B cell (primary cell): ENCODE data around the gene PTTG2. TPM values are rescaled to one million over a fixed set of nuclear protein-coding genes. Genes with fewer than 3 reads are reported as not detected.

Source experiments
- ATAC-seq: fragments of 200-7000 bp; cut with Tn5 transposase; one replicate; pipeline ENCODE4 v1.10.0; 2021; ENCODE audit warnings: low read depth, mild to moderate bottlenecking, moderate number of reproducible peaks, moderate library complexity
- CTCF ChIA-PET: fragments of 350-600 bp; sonication (Branson Sonifier 250); formaldehyde crosslinking; loops from one replicate; lab custom pipeline; 2021; ENCODE audit warnings: antibody characterized with exemption, inconsistent platforms; lab: Charles Lee
- POLR2A ChIA-PET: fragments of 350-600 bp; sonication (Branson Sonifier 250); formaldehyde crosslinking; loops from one replicate; lab custom pipeline; 2021; ENCODE audit warnings: antibody characterized with exemption; lab: Charles Lee
- DNase-seq: peaks from one replicate; pipeline ENCODE4 v3.0.0; 2013
- H2AFZ ChIP-seq: 2 replicates; pipeline ENCODE4 v1.6.1; 2012; ENCODE audit warnings: mild to moderate bottlenecking, low read depth, low read length; ENCODE audit not compliant: insufficient read depth, poor library complexity, severe bottlenecking
- H3K27ac ChIP-seq, 2 donors: 1 replicate in 1 of 2; 2 replicates in 1 of 2; pipeline ENCODE4 v1.5.1; 2012 to 2013; ENCODE audit warnings: low read length in 2 of 2, mild to moderate bottlenecking in 2 of 2, moderate library complexity in 1 of 2
- H3K27me3 ChIP-seq, 4 experiments: fragments of 200-600 bp in 1 of 4; sonication (generic) in 1 of 4; replicated peaks in 1 of 4; 1 replicate in 2 of 4; 2 replicates in 2 of 4; pipeline versions ENCODE4 v1.6.1 to v1.7.0; 2013 to 2016; ENCODE audit warnings: low read length in 3 of 4, mild to moderate bottlenecking in 2 of 4, mixed read lengths in 1 of 4, moderate library complexity in 1 of 4; ENCODE audit not compliant: insufficient read depth in 4 of 4, control insufficient read depth in 3 of 4; ENCODE audit errors: control extremely low read depth in 1 of 4
- H3K36me3 ChIP-seq, 2 experiments: replicated peaks in 1 of 2; 1 replicate in 1 of 2; 2 replicates in 1 of 2; pipeline versions ENCODE4 v1.6.1 to v1.7.1; 2013; ENCODE audit warnings: low read length in 1 of 2; ENCODE audit not compliant: insufficient read depth in 2 of 2, control insufficient read depth in 1 of 2; ENCODE audit errors: control extremely low read depth in 1 of 2, extremely low read depth in 1 of 2
- H3K4me1 ChIP-seq, 2 donors: fragments of 200-600 bp in 1 of 2; sonication (generic) in 1 of 2; 1 replicate in 1 of 2; 2 replicates in 1 of 2; pipeline versions ENCODE4 v1.5.1 to v1.6.1; 2013 to 2017; ENCODE audit warnings: low read length in 2 of 2; ENCODE audit not compliant: control insufficient read depth in 2 of 2, insufficient read depth in 2 of 2
- H3K4me2 ChIP-seq: replicated peaks from 2 replicates; pipeline ENCODE3; 2012; ENCODE audit warnings: mild to moderate bottlenecking, low read depth, low read length; ENCODE audit not compliant: poor library complexity, severe bottlenecking
- H3K4me3 ChIP-seq, 5 experiments: fragments of 200-600 bp in 1 of 5; sonication (generic) in 1 of 5; 1 replicate in 3 of 5; 2 replicates in 2 of 5; pipeline versions ENCODE4 v1.5.1 to v1.7.0; 2011 to 2016; ENCODE audit warnings: low read length in 4 of 5, mild to moderate bottlenecking in 4 of 5, low read depth in 2 of 5, control low read depth in 1 of 5, moderate library complexity in 1 of 5; ENCODE audit not compliant: insufficient read depth in 1 of 5; ENCODE audit errors: control extremely low read depth in 1 of 5, extremely low read depth in 1 of 5
- H3K79me2 ChIP-seq: fragments of 200-600 bp; sonication (generic); one replicate; pipeline ENCODE4 v1.6.0; 2016; ENCODE audit warnings: low read length; ENCODE audit not compliant: control insufficient read depth, insufficient read depth
- H3K9ac ChIP-seq: fragments of 200-600 bp; sonication (generic); 2 replicates; pipeline ENCODE4 v1.6.1; 2017; ENCODE audit warnings: mild to moderate bottlenecking, low read length, moderate library complexity
- H3K9me3 ChIP-seq, 3 donors: one replicate each; pipeline versions ENCODE4 v1.6.1 to v1.7.1; 2013; ENCODE audit warnings: low read length in 2 of 3; ENCODE audit not compliant: control insufficient read depth in 2 of 3, insufficient read depth in 1 of 3; ENCODE audit errors: control extremely low read depth in 1 of 3
- H4K20me1 ChIP-seq: 2 replicates; pipeline ENCODE4 v1.6.0; 2012; ENCODE audit warnings: mild to moderate bottlenecking, low read length; ENCODE audit not compliant: insufficient read depth, control insufficient read depth, poor library complexity, severe bottlenecking
- H3K27ac Mint-ChIP-seq: one replicate; pipeline ENCODE4 v1.8.0; 2021; ENCODE audit warnings: mixed read lengths
- H3K27me3 Mint-ChIP-seq: one replicate; pipeline ENCODE4 v1.8.0; 2021; ENCODE audit warnings: mixed read lengths
- H3K4me1 Mint-ChIP-seq: one replicate; pipeline ENCODE4 v1.8.0; 2021; ENCODE audit warnings: mixed read lengths
- H3K4me3 Mint-ChIP-seq: one replicate; pipeline ENCODE4 v1.8.0; 2021; ENCODE audit warnings: mixed read lengths
- H3K9me3 Mint-ChIP-seq: one replicate; pipeline ENCODE4 v1.8.0; 2022; ENCODE audit warnings: mixed read lengths; ENCODE audit not compliant: insufficient read depth
- CTCF ChIP-seq: fragments of 200-600 bp; IDR thresholded peaks from one replicate; pipeline ENCODE4 v1.8.0; 2022; ENCODE audit warnings: antibody characterized with exemption, mild to moderate bottlenecking
- EZH2 ChIP-seq: IDR thresholded peaks from 2 replicates; pipeline ENCODE4 v1.6.1; 2012; ENCODE audit warnings: borderline replicate concordance, low read depth, mild to moderate bottlenecking, moderate library complexity, low read length; ENCODE audit not compliant: insufficient read depth, poor library complexity, severe bottlenecking
- WGBS: methylation state at CpG from one replicate; pipeline ENCODE4 v1.1.5; 2013; ENCODE audit warnings: missing lambda C conversion rate; ENCODE audit not compliant: insufficient coverage; 5-methylcytosine and 5-hydroxymethylcytosine counted together
- intact Hi-C: fragments of 100-400 bp; cut with micrococcal nuclease; formaldehyde crosslinking; loops from one replicate; pipeline ENCODE4 v1.10.0; 2022
- polyA plus RNA-seq: library from polyadenylated mRNA; depleted of rRNA; stranded (reverse); fragments of >200 nt; gene quantifications from 2 replicates; pipeline ENCODE4 v1.2.3, GENCODE V29; 2012
- total RNA-seq, 2 donors: library from RNA; stranded (reverse); fragments of 120-200 nt in 1 of 2; gene quantifications; 1 replicate in 1 of 2; 2 replicates in 1 of 2; pipeline versions ENCODE4 v1.2.3 to v1.2.4, GENCODE V29; 2013 to 2022

Gene PTTG2
- total and polyA plus RNA-seq, 2 donors (not counting 1 experiment from before 2014, with no cell fraction given) = 1.9 to 2.8 TPM

- peaks cover 0 to 2% of the 10 kb centered on the region in 2 experiments for H3K36me3 ChIP-seq
- no peak overlapping the region for H3K4me2 ChIP-seq
- intact Hi-C loops = no loop called here
- no peaks in the 10 kb centered on the region for H3K9me3 ChIP-seq
- H3K9ac ChIP-seq = no peak overlapping the region
- no peaks in the 10 kb centered on the region for H3K27me3 Mint-ChIP-seq
- POLR2A ChIA-PET = no interaction called here
- peaks cover 57% of the 10 kb centered on the region for H3K4me1 Mint-ChIP-seq
- no peak for TF ChIP-seq CTCF
- TF ChIP-seq EZH2 = no peak
- DNase-seq = no peak
- H4K20me1 ChIP-seq = peaks cover 64% of the 10 kb centered on the region
- no peak overlapping the region for H3K4me3 ChIP-seq
- H3K4me1 ChIP-seq = peaks cover 7 to 15% of the 10 kb centered on the region in 2 donors
- H3K27ac ChIP-seq = no peak overlapping the region
- H3K27me3 ChIP-seq = no peaks in the 10 kb centered on the region
- no peaks in the 10 kb centered on the region for H3K9me3 Mint-ChIP-seq
- CTCF ChIA-PET = no interaction called here
- ATAC-seq = no peak
- peaks cover 91% of the 10 kb centered on the region for H3K79me2 ChIP-seq
- H3K27ac Mint-ChIP-seq = peak overlapping the region; percentile 8
- H3K4me3 Mint-ChIP-seq = no peak overlapping the region
- H2AFZ ChIP-seq = no peak overlapping the region
- WGBS = 73% methylated on average over 4 of the region's 5 CpGs
These were observed 47.4 kb downstream of the PTTG2 start for GRCh38 chr4:38007645-38008044.

GRCh38 chr4:38008571-38009021 lies 48.4 kb downstream of the PTTG2 start:
- DNase-seq = no peak
- no peak overlapping the region for H3K27ac Mint-ChIP-seq
- H3K4me2 ChIP-seq = no peak overlapping the region
- peaks cover 84% of the 10 kb centered on the region for H3K79me2 ChIP-seq
- H3K4me3 Mint-ChIP-seq = no peak overlapping the region
- peaks cover 0 to 9% of the 10 kb centered on the region in 2 donors for H3K4me1 ChIP-seq
- CTCF ChIA-PET = interaction anchor here (0.9 kb wide), 1 partner anchor 23 kb away, joined by 3 read pairs; no protein-coding TSS in a partner anchor
- no peak overlapping the region for H3K9ac ChIP-seq
- POLR2A ChIA-PET = no interaction called here
- ATAC-seq = no peak
- no peak overlapping the region for H3K4me3 ChIP-seq
- H3K9me3 ChIP-seq = no peaks in the 10 kb centered on the region
- H3K9me3 Mint-ChIP-seq = no peaks in the 10 kb centered on the region
- H3K36me3 ChIP-seq = peaks cover 0 to 2% of the 10 kb centered on the region in 2 experiments
- H2AFZ ChIP-seq = no peak overlapping the region
- peaks cover 60% of the 10 kb centered on the region for H4K20me1 ChIP-seq
- no peaks in the 10 kb centered on the region for H3K27me3 ChIP-seq
- no peak for TF ChIP-seq EZH2
- TF ChIP-seq CTCF = no peak
- intact Hi-C loops = no loop called here
- H3K27me3 Mint-ChIP-seq = no peaks in the 10 kb centered on the region
- WGBS = 71% methylated on average over 1 of the region's 3 CpGs
- peaks cover 50% of the 10 kb centered on the region for H3K4me1 Mint-ChIP-seq
- no peak overlapping the region for H3K27ac ChIP-seq
